Naive thymus-derived CD8-positive, alpha-beta T cell (primary cell): Measurements from ENCODE around the gene CHRNB4. TPM values are rescaled to one million over a fixed set of nuclear protein-coding genes. Genes with fewer than 3 reads are reported as not detected.

ENCODE experiments used
- ATAC-seq, 2 donors: fragments of 150-1000 bp; cut with Tn5 transposase in 1 of 2; sonication (Bioruptor Pico), chemical (Tn5 transposase) in 1 of 2; 1 replicate in 1 of 2; 2 replicates in 1 of 2; pipeline ENCODE4 v1.10.0; 2021; ENCODE audit warnings: mild to moderate bottlenecking in 2 of 2, moderate library complexity in 2 of 2
- POLR2A ChIA-PET: fragments of 350-600 bp; sonication (Branson Sonifier 250); formaldehyde crosslinking; loops from one replicate; lab custom pipeline; 2021; ENCODE audit warnings: antibody characterized with exemption; lab: Charles Lee
- DNase-seq, 10 donors: peaks; one replicate each; pipeline versions ENCODE4 v3.0.0 to v3.0.0-alpha.2; 2020 to 2022
- H3K27ac Mint-ChIP-seq, 10 donors: one replicate each; pipeline ENCODE4 v1.8.0; 2020 to 2022; ENCODE audit warnings: mild to moderate bottlenecking in 10 of 10, mixed read lengths in 10 of 10, moderate library complexity in 4 of 10, inconsistent platforms in 1 of 10
- H3K27me3 Mint-ChIP-seq, 5 donors: one replicate each; pipeline ENCODE4 v1.8.0; 2021 to 2022; ENCODE audit warnings: mixed read lengths in 5 of 5
- H3K36me3 Mint-ChIP-seq, 3 donors: one replicate each; pipeline ENCODE4 v1.8.0; 2020 to 2022; ENCODE audit warnings: mixed read lengths in 3 of 3, mild to moderate bottlenecking in 2 of 3, inconsistent platforms in 1 of 3
- H3K4me1 Mint-ChIP-seq, 4 donors: one replicate each; pipeline ENCODE4 v1.8.0; 2021 to 2022; ENCODE audit warnings: mixed read lengths in 4 of 4
- H3K4me3 Mint-ChIP-seq, 10 donors: one replicate each; pipeline ENCODE4 v1.8.0; 2020 to 2022; ENCODE audit warnings: mild to moderate bottlenecking in 10 of 10, mixed read lengths in 10 of 10, moderate library complexity in 6 of 10, inconsistent platforms in 1 of 10
- H3K9me3 Mint-ChIP-seq, 9 donors: one replicate each; pipeline ENCODE4 v1.8.0; 2020 to 2022; ENCODE audit warnings: mixed read lengths in 9 of 9, mild to moderate bottlenecking in 3 of 9, inconsistent platforms in 1 of 9, moderate library complexity in 1 of 9
- polyA plus RNA-seq, 3 donors: library from polyadenylated mRNA; unstranded; fragments of 300-500 nt; fragmentation: Illumina TruSeq; gene quantifications; one replicate each; pipeline ENCODE4 v1.2.3, GENCODE V29; 2021
- total RNA-seq, 8 experiments: library from RNA in 2 of 8; stranded (reverse) in 2 of 8; gene quantifications; one replicate each; pipeline ENCODE4 v1.2.3 and lab custom pipeline; 2021 to 2026

Gene CHRNB4
- total and polyA plus RNA-seq, 5 experiments from 2014 or later, result not detected

DNA sequence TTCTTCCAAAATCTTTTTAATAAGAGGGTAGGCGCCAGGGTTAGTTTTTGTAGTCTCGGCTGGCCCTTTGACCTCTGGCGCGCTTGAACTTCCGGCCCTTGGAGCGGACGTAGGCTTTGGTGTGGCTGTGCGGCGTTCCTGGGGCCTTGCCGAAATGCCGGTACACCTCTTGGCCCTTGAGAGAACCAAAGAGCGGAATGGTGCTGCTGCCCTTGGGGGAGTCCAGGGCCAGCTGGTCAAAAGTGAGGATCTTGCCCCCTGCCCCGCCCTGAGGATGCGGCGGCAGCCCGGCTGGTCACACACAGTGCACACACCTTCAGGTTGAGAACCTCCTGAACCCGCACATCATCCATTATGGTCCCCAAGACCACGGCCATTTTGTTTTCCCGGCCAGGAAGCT lies 20.0 kb upstream of the CHRNB4 start:
- ATAC-seq (no peak), DNase-seq (no peak)
- H3K27me3 Mint-ChIP-seq, result no peaks in the 10 kb centered on the region
- no peak overlapping the region for H3K4me3 Mint-ChIP-seq
- H3K36me3 Mint-ChIP-seq, result no peaks in the 10 kb centered on the region
- no peak overlapping the region for H3K27ac Mint-ChIP-seq
- POLR2A ChIA-PET, result no interaction called here
- H3K9me3 Mint-ChIP-seq, result no peaks in the 10 kb centered on the region
- H3K4me1 Mint-ChIP-seq, result peaks cover 0 to 2% (median 2%) of the 10 kb centered on the region in 4 donors

DNA sequence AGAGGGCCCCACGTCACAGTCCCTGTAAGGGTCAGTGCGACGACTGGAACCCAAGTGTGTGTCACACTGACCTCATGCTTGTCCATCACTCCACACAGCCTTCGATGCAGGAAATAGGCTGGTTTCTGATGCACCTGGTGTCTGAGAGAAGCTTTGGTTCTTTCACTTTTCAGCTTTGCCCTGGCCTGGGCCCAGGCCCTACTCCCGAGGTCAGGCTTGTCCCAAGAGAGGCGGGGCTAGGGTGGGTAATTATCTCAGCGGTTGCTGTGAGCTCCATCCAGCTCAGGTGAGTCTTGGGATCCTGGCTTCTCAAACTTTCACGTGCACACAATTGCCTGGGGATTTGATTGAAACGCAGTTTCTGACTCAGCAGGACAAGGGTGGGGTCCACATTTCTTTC lies 19.6 kb upstream of the CHRNB4 start:
- ATAC-seq (no peak), DNase-seq (no peak)
- POLR2A ChIA-PET, result no interaction called here
- Mint-ChIP-seq H3K9me3 (no peaks in the 10 kb centered on the region), H3K4me3 (no peak overlapping the region), H3K27me3 (no peaks in the 10 kb centered on the region), H3K36me3 (no peaks in the 10 kb centered on the region), H3K27ac (no peak overlapping the region), H3K4me1 (peaks cover 0 to 2% (median 2%) of the 10 kb centered on the region in 4 donors)

DNA sequence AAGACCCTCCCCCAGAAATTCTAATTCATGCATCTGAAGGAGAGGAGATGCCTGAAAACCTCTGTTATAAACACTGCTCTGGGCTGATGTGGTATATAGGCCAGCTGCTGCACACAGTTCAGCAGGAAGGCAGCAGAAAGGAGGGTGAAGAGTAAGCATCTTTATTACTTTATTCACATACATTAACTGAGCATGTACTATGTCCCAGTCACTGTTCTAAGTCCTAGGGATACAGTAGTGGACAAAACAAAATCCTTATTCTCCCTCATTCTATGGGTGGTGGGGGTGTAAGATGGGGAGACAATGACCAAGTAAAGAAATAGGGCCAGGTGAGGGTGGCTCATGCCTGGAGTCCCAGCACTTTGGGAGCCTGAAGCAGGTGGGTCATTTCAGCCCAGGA lies 17.8 kb upstream of the CHRNB4 start:
- Mint-ChIP-seq H3K4me1 (peaks cover 0 to 2% (median 2%) of the 10 kb centered on the region in 4 donors), H3K36me3 (no peaks in the 10 kb centered on the region), H3K27me3 (no peaks in the 10 kb centered on the region), H3K27ac (no peak overlapping the region), H3K9me3 (no peaks in the 10 kb centered on the region), H3K4me3 (no peak overlapping the region)
- DNase-seq (no peak), ATAC-seq (no peak)
- POLR2A ChIA-PET, result no interaction called here

DNA sequence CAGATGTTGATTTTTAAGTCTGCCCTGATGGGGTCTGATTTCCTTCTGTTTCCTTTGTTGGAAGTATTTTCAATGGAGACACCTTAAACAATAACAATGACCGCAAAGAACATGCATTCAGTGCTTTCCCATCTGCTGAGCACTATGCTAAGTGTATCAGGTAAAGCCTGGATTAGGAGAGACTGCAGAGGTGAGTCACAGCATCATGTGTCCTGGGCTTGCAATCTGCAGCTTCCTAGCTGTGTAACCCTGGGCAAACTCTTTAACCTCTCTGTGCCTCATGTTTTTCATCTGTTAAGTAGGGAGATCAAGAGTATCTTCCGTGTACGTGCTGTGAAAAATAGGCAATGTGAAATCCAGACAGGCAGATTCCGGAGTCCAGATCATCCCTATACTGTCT lies 13.3 kb upstream of the CHRNB4 start:
- H3K9me3 Mint-ChIP-seq, result no peaks in the 10 kb centered on the region
- no peak for ATAC-seq

DNA sequence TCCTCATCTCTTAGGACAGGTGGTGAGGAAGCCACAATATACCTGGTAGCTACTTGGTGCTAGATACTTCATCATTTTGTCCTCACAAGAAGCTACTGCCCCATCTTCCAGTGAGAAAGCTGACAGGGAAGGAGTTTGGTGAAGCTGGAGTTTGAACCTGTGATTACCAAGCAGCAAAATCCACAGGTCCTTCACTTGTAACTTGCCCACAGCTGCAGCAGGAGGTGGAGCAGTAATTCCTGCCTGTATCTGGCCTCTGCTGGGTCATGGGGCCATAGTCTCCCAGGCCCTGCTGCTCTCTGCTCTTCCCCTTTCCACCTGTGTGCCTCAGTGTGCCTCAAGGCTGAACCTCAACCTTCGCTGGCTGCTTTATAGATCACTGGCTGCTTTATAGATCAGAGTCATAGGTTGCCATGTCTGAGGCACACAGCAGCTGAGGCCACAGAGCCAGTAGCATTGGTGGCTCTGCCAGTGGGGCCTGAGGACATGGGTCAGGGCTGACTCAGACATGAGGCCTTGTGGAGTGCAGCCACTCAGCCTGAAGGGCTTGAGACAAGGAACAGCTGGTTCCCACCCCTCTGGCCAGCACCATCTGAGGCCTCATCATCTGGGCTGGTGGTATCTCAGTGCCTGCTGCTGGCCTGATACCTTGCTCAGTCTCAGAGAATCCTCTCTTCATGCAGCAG lies 11.1 kb upstream of the CHRNB4 start:
- Mint-ChIP-seq H3K9me3 (no peaks in the 10 kb centered on the region), H3K36me3 (no peaks in the 10 kb centered on the region), H3K4me3 (no peak overlapping the region), H3K4me1 (no peaks in the 10 kb centered on the region), H3K27ac (peak overlapping the region in 1 of 10 donors; percentile 21), H3K27me3 (no peaks in the 10 kb centered on the region)
- ATAC-seq, result no peak
- POLR2A ChIA-PET, result no interaction called here
- no peak for DNase-seq

More for the DNA sequence above, 13.3 kb upstream of the CHRNB4 start:
- Mint-ChIP-seq H3K4me1 (peaks cover 0 to 1% (median 0%) of the 10 kb centered on the region in 4 donors), H3K27ac (peak overlapping the region in 1 of 10 donors; percentile 23), H3K27me3 (no peaks in the 10 kb centered on the region), H3K36me3 (no peaks in the 10 kb centered on the region), H3K4me3 (no peak overlapping the region)
- POLR2A ChIA-PET, result no interaction called here
- DNase-seq, result no peak

DNA sequence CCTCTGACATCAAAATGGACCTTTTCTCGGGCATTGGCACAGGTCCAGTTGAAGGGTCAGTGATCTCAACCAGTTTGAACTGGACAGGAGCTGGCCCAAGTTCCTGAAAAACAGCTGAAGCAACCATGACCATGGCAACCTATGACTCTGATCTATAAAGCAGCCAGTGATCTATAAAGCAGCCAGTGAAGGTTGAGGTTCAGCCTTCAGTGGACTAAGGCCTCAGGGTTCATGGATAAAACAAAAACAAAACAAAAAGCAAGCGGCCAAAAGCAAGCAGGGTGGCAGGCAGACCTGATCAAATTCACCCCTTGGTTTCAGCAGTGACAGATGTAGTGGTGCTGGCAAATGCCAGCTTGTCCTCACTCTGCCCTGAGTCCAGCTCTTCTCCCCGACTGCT lies 10.0 kb upstream of the CHRNB4 start:
- no peaks in the 10 kb centered on the region for H3K9me3 Mint-ChIP-seq
- DNase-seq (no peak), ATAC-seq (no peak)
- no peak overlapping the region for H3K27ac Mint-ChIP-seq
- H3K36me3 Mint-ChIP-seq, result no peaks in the 10 kb centered on the region
- POLR2A ChIA-PET, result no interaction called here
- no peak overlapping the region for H3K4me3 Mint-ChIP-seq
- no peaks in the 10 kb centered on the region for H3K4me1 Mint-ChIP-seq
- no peaks in the 10 kb centered on the region for H3K27me3 Mint-ChIP-seq

DNA sequence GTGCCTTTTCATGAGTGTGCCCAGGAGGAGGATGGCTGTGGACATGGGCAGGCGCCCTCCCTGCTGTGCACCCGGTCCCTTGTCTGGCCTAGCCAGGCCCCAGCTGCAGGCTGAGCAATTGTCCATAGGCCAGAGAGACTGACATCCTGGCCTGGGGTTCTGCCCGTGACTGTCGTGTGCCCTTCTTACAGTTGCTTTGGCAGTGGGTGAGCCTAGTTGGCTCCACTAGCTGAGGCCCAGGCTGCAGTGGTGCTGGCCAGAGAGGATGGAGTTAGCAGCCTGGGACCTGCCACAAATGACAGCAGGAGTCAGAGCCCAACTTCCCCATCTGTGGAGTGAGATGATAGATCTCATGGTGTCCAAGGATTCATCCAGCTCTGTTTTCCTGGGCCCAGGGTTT lies 9.0 kb upstream of the CHRNB4 start:
- Mint-ChIP-seq H3K27me3 (no peaks in the 10 kb centered on the region), H3K4me3 (no peak overlapping the region), H3K36me3 (no peaks in the 10 kb centered on the region), H3K27ac (no peak overlapping the region), H3K4me1 (no peaks in the 10 kb centered on the region), H3K9me3 (no peaks in the 10 kb centered on the region)
- no peak for DNase-seq
- no peak for ATAC-seq
- POLR2A ChIA-PET, result no interaction called here

DNA sequence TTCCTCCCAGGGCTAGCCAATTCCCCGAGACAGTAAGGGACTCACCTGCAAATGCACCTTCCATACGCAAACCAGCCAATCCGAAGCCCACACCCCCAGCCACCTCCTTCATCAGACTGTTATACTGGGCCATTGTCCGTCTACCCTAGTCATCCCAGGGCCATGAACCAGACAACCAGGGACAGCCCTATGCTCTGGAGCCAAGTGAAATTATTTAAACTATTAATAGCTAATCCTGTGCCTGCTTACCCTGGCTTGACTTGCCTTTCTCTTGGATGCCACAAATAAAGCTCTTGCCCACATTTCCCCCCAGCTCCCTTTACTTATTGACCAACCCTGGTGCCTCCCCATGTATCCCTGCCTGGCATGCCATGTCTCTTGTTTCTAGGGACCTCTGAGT lies 4.0 kb upstream of the CHRNB4 start:
- Mint-ChIP-seq H3K36me3 (no peaks in the 10 kb centered on the region), H3K27me3 (peaks cover 0 to 10% (median 0%) of the 10 kb centered on the region in 5 donors), H3K4me3 (no peak overlapping the region), H3K27ac (peak overlapping the region in 1 of 10 donors; percentile 5), H3K4me1 (peaks cover 6 to 11% (median 9%) of the 10 kb centered on the region in 4 donors), H3K9me3 (no peaks in the 10 kb centered on the region)
- DNase-seq (no peak), ATAC-seq (no peak)
- POLR2A ChIA-PET, result no interaction called here

DNA sequence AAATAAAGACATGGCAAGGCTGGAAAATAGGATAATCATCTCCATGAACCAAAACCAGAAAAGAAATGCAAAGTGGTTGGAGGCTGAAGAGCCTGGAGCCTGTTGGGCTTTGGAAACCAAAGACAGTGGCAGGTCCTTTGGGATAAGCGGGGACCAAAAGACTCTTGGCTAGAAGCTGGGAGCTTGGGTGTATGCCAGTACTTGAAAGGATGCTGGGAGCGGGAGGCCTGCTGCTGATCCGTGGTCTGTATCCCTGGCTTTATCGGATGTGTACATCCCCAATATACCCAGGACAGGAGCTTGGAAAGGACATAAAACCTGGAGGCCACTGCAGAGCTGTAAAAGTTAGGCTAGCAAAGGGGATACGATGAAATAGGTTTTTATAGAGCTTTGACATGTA lies 1.3 kb upstream of the CHRNB4 start:
- peaks cover 6 to 13% (median 9%) of the 10 kb centered on the region in 4 donors for H3K4me1 Mint-ChIP-seq
- no peaks in the 10 kb centered on the region for H3K36me3 Mint-ChIP-seq
- no peak for DNase-seq
- peaks cover 0 to 15% (median 5%) of the 10 kb centered on the region in 5 donors for H3K27me3 Mint-ChIP-seq
- no peak for ATAC-seq
- H3K4me3 Mint-ChIP-seq, result peak overlapping the region in 3 of 10 donors; percentile 76 to 78 (median 77)
- H3K9me3 Mint-ChIP-seq, result no peaks in the 10 kb centered on the region
- H3K27ac Mint-ChIP-seq, result no peak overlapping the region
- POLR2A ChIA-PET, result no interaction called here

DNA sequence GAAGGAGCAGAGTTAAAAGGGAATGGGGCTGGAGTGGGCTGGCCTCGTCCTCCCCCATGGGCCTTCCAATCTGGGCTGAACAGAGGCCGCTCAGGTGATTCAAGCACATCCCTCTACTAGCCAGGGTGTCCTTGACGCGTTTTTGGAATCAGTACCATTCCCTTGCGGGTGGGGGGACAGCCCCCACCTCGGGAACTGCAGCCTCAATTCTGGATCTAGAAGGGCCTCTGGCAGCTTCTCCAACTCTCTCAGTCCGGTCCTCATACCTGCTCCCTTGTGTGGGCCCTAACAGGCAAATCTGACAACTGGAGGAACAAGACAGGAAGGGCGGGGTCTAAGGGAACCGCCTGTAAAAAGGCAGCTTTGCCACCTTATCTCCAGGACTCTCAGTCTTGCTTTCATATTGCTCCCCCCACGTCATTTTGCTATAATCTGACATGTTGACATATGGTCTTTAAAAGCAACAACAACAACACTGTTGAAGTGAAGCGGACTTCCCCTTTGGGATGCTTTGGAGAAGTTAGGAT lies 802 bp upstream of the CHRNB4 start:
- H3K36me3 Mint-ChIP-seq, result no peaks in the 10 kb centered on the region
- DNase-seq, result no peak
- ATAC-seq, result no peak
- H3K27ac Mint-ChIP-seq, result peak overlapping the region in 2 of 10 donors; percentile 43 to 78
- peaks cover 6 to 13% (median 9%) of the 10 kb centered on the region in 4 donors for H3K4me1 Mint-ChIP-seq
- peak overlapping the region; percentile 66 to 86 (median 78) for H3K4me3 Mint-ChIP-seq
- POLR2A ChIA-PET, result no interaction called here
- peaks cover 0 to 15% (median 9%) of the 10 kb centered on the region in 5 donors for H3K27me3 Mint-ChIP-seq
- no peaks in the 10 kb centered on the region for H3K9me3 Mint-ChIP-seq

DNA sequence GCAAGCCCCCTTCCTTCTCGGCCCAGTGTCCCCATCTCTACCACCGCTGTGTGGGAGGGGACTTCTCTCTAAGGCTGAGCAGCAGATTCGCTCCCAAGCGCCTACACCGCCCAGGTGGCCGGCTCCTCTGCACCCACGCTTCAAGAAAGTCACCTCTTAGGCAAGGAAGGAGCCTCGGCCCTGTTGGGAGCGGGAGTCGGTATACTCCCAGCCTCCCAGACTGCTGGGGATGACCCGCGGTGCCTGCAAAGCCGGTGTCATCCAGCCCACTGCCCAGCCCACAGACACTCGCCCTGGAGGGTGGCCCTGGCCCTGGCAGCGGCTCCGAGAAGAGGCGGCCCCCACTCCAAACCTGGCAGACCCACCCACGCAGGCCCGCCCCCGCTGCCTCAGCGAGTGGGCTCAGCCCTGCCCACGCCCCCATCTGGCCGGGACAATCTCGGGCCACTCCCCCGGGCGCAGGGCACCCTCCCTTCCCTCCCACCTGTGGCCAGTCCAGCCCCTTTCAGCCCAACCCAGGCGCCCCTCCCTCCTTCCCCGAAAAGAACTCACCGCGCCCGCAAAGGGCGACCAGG lies 396 bp downstream of the CHRNB4 start:
- ATAC-seq, result peak; percentile 27 to 56
- Mint-ChIP-seq H3K4me3 (peak overlapping the region; percentile 26 to 83 (median 70)), H3K4me1 (peaks cover 6 to 13% (median 9%) of the 10 kb centered on the region in 4 donors), H3K27ac (no peak overlapping the region), H3K36me3 (no peaks in the 10 kb centered on the region), H3K27me3 (peaks cover 0 to 18% (median 11%) of the 10 kb centered on the region in 5 donors), H3K9me3 (no peaks in the 10 kb centered on the region)
- POLR2A ChIA-PET, result no interaction called here
- peak in 2 of 10 donors; percentile 12 to 15 for DNase-seq

DNA sequence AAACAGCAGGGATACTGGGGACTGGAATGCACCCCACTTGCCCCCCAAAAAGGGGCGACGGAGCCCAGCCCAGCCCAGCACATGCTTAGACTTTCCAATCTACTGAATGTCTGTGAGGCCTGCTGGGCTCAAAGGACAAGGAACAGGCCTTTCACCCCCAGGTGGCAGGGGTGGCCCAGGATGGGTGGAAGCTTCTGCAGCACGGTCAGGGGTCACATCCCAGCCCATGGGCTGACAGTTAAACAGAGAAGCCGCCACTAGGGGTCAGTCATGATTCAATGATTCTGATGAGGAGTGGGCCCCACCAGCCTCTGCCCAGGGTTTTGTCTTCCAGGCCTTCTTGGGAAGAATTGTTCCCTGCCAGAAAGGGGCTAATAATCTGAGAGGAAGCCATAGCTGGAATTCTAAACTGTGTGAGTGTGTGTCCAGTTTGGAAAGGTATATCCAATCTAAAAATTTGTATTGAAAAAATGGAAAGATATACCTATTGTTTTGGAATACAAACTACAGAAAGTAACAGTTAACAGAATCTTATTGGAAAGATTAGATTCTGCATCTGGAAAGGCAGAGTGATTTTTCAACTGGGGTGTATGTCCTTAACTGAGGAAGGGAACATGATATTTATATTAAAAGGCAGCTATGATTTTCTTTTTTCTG lies 2.2 kb downstream of the CHRNB4 start:
- peaks cover 0 to 3% (median 0%) of the 10 kb centered on the region in 9 donors for H3K9me3 Mint-ChIP-seq
- peaks cover 6 to 13% (median 9%) of the 10 kb centered on the region in 4 donors for H3K4me1 Mint-ChIP-seq
- H3K36me3 Mint-ChIP-seq, result no peaks in the 10 kb centered on the region
- POLR2A ChIA-PET, result no interaction called here
- H3K27ac Mint-ChIP-seq, result no peak overlapping the region
- peaks cover 0 to 18% (median 11%) of the 10 kb centered on the region in 5 donors for H3K27me3 Mint-ChIP-seq
- peak overlapping the region in 2 of 10 donors; percentile 33 to 82 for H3K4me3 Mint-ChIP-seq
- peak in 9 of 10 donors; percentile 10 to 68 (median 34) for DNase-seq
- peak; percentile 50 to 55 for ATAC-seq
